ENCODE results near the gene M1AP.

M1AP gene

DNA sequence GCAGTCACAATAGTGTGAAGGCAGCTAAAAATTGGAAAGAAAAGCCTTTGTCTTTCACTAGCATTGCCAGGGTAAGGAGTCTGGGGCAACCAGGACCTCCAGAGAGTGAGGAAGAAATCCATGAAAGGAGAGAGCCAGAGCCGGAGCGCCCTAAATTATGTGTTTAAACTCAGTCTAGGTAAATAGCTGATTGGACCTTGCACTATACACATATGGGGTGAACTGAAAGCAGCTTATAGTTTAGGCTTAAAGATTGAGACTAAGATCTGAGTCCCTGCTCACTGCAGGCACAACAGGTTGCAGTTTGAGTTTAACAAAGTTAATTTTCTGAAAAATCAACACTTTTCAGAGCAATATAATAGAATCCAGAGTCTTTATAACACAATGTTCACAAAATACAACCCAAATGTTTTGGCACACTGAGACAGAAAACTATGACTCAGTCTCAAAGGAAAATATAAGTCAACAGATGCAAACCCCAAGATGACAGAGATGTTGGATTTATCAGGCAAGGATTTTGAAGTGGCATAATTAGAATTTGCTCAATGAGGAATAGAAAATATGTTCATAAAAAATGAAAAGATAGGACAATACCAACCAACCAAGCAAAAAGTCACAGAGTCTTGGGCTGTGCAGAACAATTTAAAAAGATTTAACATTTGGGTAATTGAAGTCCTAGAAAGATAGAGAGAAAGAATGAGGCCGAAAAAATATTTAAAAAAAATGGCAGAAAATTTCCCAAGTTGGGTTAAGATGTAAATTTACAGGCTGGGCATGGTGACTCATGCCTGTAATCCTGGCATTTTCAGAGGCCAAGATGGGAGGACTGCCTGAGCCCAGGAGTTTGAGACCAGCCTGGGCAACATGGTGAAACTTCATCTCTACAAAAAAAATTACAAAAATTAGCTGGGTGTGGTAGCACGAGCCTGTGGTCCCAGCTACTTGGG, 54.0 kb downstream of the M1AP start:
- H3K27ac Mint-ChIP-seq: no peak overlapping the region
- H3K4me1 Mint-ChIP-seq (ENCODE audit: low read depth): peaks cover 5% of the 10 kb centered on the region
- H3K27me3 Mint-ChIP-seq: peaks cover 46% of the 10 kb centered on the region
- no peaks in the 10 kb centered on the region for H3K36me3 Mint-ChIP-seq (ENCODE audit: low read depth)
- no peaks in the 10 kb centered on the region for H3K9me3 Mint-ChIP-seq
- H3K4me3 Mint-ChIP-seq: no peak overlapping the region

DNA sequence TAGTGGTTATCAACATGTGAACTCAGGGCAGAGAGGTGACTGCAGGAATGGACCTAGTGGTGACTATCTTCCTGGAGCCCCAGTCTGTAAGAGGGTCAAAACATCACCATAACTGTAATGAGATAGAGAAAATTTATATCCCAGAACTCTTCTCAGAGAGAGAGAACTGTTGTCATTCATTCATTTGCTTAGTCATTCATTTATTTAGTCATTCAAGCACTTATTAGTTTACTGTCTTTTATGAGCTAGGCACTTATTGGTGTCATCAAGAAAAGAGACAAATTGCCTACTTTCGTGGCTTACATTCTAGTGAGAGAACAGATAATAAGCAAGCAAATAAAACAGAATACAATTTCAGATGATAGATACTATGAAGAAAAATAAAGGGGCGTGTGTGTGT, 59.5 kb downstream of the M1AP start:
- H3K27me3 Mint-ChIP-seq: peaks cover 17% of the 10 kb centered on the region
- H3K36me3 Mint-ChIP-seq (ENCODE audit: low read depth): no peaks in the 10 kb centered on the region
- no peak overlapping the region for H3K27ac Mint-ChIP-seq
- no peaks in the 10 kb centered on the region for H3K9me3 Mint-ChIP-seq
- no peak overlapping the region for H3K4me3 Mint-ChIP-seq
- peaks cover 21% of the 10 kb centered on the region for H3K4me1 Mint-ChIP-seq (ENCODE audit: low read depth)

DNA sequence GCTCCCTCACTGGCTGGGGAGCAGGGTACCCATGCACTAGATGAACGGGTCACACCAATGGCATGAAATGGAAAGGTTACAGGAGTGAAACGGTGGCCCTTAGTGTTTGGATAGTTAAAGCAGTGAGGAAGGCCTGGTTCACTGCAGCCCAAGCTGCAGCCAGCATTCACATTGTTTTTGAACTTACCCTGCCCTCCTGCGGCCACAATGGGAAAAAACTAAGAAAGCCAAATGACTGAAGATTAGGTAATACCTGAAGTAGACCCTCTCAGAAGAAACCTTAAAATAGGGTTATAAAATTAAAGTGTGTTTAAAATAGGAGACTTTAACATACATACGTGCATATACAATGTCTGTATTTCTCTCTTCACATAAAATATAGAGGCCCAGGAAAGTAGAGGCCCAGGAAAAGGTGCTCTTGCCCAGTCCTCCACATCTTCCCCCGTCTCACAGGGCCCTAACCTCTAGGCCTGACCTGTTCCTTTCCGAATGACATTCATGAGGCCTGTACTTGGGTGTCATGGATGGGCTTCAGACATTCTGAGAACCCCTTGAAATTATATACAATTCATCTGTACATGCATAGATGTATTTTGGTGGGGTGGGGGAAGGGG, 60.4 kb downstream of the M1AP start:
- H3K27me3 Mint-ChIP-seq: peaks cover 11% of the 10 kb centered on the region
- H3K4me1 Mint-ChIP-seq (ENCODE audit: low read depth): peaks cover 27% of the 10 kb centered on the region
- H3K27ac Mint-ChIP-seq: no peak overlapping the region
- no peaks in the 10 kb centered on the region for H3K9me3 Mint-ChIP-seq
- H3K36me3 Mint-ChIP-seq (ENCODE audit: low read depth): no peaks in the 10 kb centered on the region
- no peak overlapping the region for H3K4me3 Mint-ChIP-seq

DNA sequence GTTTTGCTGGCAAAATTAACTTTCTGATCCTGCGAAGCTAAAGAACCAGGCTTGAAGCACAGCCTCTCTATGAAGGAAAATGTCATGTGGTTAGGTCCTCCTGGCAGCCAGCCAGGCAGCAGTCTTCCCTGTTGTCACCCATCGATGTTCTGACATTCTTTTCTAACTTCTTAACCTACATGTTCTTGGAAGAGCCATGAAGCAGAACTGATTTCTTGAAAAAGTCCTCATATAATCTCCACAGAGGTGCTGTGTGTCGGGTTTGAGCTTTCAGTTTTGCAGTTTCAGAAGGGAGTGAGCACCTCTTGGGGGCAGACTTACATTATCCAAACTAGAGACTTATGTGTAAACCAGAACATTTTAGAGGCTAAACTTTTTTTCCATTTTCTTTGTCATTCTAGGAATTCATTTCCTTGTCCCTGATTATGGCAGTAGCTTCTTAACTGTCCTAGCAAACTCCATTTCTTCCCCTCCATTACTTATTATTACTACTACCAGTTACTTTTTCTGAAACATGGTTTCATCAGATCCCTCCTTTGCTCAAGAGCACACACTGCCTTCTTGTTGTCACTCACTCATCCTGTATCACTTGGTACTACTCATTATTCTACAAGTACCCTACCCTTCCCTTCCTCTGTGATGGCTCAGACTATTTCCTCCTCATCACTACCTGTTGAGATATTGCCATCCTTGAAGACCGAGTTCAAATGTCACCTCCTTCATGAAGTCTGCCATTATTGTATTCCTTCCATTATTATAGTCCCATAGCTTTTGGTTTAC, 62.5 kb downstream of the M1AP start:
- Mint-ChIP-seq H3K27ac (peak overlapping the region; percentile 31), H3K4me3 (peak overlapping the region; percentile 35)

DNA sequence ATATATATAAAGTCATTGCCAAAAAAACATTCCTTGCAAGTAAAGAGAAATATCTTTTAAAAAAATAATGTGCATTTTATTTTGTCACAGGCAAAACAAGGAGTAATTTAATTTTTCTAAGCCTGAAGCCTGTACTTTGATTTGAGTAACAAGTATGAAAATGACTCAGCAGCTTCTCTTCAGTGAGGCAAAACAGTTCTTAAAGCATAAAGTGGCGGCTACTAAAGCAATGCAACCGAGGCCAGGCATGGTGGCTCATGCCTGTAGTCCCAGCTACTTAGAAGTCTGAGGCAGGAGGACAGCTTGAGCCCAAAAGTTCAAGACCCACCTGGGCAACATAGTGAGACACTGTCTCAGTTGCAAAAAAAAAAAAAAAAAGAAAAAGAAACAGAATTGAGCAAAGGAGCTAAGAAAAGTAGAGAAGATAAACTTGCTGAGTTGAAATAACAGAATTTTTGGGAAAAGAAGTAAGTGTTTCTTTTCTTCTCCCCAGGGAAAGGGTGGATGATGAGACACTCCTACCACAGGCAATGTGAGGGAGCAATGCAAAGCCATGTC, 64.0 kb downstream of the M1AP start:
- Mint-ChIP-seq H3K4me3 (no peak overlapping the region), H3K9me3 (no peaks in the 10 kb centered on the region), H3K27ac (no peak overlapping the region), H3K36me3 (ENCODE audit: low read depth) (no peaks in the 10 kb centered on the region), H3K4me1 (ENCODE audit: low read depth) (peaks cover 27% of the 10 kb centered on the region), H3K27me3 (peaks cover 3% of the 10 kb centered on the region)

More for the DNA sequence above, 62.5 kb downstream of the M1AP start:
- peaks cover 3% of the 10 kb centered on the region for H3K27me3 Mint-ChIP-seq
- H3K36me3 Mint-ChIP-seq (ENCODE audit: low read depth): no peaks in the 10 kb centered on the region
- no peaks in the 10 kb centered on the region for H3K9me3 Mint-ChIP-seq
- peaks cover 27% of the 10 kb centered on the region for H3K4me1 Mint-ChIP-seq (ENCODE audit: low read depth)

DNA sequence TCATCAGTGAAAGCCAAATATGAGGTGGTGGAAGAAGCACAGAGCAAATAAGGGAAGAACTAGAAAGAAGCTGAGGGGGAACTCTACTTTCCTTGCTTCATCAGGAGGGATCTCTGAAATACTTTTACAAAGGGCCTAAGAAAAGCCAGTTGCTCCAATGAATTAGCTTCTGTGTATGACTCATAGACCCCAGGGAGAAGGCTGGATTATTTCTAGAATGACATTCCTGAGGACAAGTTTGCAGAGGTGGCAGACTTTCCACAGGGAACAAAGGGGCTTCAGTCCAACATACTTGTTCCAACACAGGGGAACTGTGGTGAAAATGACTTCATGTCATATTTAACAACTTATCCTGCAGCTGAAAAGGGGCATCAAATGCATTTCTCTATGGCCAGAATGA, 64.6 kb downstream of the M1AP start:
- peaks cover 27% of the 10 kb centered on the region for H3K4me1 Mint-ChIP-seq (ENCODE audit: low read depth)
- H3K27me3 Mint-ChIP-seq: peaks cover 3% of the 10 kb centered on the region
- H3K4me3 Mint-ChIP-seq: no peak overlapping the region
- H3K27ac Mint-ChIP-seq: no peak overlapping the region
- H3K9me3 Mint-ChIP-seq: no peaks in the 10 kb centered on the region
- no peaks in the 10 kb centered on the region for H3K36me3 Mint-ChIP-seq (ENCODE audit: low read depth)

DNA sequence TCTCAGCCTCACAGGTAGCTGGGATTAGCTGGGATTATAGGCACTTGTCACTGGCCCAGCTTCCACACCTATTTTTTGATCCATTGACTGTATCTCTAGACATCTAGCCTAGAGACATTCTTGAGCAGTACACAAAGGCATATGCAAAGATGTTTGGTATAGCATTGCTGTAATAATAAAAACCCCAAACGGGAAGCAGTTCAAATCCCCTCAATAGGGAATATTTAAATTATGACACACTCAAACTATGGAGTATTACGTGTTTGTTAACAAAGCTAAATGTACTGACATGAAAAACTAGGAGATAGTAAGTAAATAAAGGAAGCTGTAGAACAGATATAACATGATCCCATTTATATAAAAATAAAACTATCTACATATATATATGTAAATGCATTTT, 65.9 kb downstream of the M1AP start:
- peaks cover 34% of the 10 kb centered on the region for H3K4me1 Mint-ChIP-seq (ENCODE audit: low read depth)
- no peaks in the 10 kb centered on the region for H3K36me3 Mint-ChIP-seq (ENCODE audit: low read depth)

DNA sequence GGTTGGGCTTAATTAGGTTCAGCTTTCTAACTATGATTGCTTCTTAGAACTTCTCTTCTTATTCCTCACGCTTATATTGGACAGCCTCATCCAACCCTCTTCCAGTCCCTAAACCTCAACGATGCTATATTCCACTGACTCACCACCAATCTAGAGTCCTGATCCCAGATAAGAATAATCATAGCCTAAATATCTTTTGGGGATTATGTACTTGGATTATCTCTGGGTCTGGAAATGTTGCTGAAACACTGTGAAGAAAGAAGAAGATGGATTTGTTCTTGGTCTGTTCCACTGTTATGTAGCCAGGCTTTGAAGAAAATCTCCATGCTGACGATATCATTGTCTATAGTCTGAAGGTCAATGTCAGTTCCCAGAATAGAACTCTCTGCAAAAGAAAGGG, 66.7 kb downstream of the M1AP start:
- Mint-ChIP-seq H3K36me3 (ENCODE audit: low read depth) (no peaks in the 10 kb centered on the region), H3K4me3 (no peak overlapping the region), H3K4me1 (ENCODE audit: low read depth) (peaks cover 35% of the 10 kb centered on the region), H3K27me3 (peaks cover 3% of the 10 kb centered on the region), H3K27ac (no peak overlapping the region), H3K9me3 (no peaks in the 10 kb centered on the region)

More for the DNA sequence above, 65.9 kb downstream of the M1AP start:
- H3K27ac Mint-ChIP-seq: no peak overlapping the region
- H3K4me3 Mint-ChIP-seq: no peak overlapping the region
- no peaks in the 10 kb centered on the region for H3K9me3 Mint-ChIP-seq
- peaks cover 3% of the 10 kb centered on the region for H3K27me3 Mint-ChIP-seq

DNA sequence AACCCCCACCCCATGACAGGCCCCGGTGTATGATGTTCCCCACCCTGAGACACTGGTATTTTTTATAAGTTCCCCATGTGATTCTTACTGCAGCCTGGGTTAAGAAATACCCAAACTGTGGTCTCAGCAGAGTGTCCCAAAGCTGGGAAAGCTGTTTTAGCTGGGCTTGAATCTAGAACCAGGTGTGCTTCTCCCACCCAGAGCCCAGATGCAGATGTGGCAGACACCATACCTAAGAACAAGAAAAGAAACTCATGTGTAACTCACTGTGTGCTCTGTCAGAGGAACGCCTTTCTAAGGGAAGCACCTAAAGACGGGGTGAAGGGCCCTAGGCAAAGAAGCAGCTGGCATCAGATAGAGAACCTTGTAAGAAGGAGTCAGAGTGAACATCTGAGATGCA, 69.7 kb downstream of the M1AP start:
- Mint-ChIP-seq H3K4me1 (ENCODE audit: low read depth) (peaks cover 24% of the 10 kb centered on the region), H3K36me3 (ENCODE audit: low read depth) (no peaks in the 10 kb centered on the region), H3K27me3 (peaks cover 3% of the 10 kb centered on the region), H3K9me3 (peaks cover 6% of the 10 kb centered on the region), H3K4me3 (no peak overlapping the region), H3K27ac (no peak overlapping the region)

DNA sequence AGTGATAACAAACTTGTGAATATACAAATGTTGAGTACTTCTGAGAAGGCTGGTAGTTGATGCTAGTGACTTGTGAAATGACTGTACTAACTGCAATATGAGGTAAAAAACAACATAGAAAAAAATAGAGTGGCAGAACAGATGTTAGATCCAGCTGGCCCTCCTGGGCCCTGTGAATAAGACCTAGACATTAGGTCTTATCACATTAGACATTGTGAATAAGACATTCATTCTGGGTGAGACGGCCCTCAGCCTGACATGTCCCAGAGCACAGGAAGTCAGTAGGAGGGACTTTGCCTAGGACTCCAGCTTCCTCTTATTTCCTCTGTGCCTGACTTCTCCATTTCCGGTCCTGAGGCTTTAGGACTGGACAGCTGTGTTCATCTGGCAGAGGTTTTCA, 70.7 kb downstream of the M1AP start:
- peaks cover 3% of the 10 kb centered on the region for H3K27me3 Mint-ChIP-seq

DNA sequence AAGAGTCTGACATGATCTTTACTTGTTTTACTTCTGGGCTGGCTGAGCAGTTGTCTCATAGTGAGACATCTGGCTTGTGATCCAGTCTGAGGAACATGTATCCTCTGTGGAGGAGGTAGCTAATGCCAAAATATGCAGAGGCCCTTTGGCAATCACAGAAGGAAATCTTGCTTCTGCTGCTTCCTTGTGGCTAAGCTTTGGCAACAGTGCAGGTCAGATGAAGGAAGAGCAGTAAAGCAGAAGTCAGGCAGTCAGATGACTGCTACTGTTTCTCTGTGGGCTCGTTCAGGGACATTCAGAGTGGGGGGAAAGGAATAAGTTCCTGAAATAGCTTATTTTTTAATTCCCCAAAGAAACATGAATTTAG, 71.3 kb downstream of the M1AP start:
- peaks cover 32% of the 10 kb centered on the region for H3K4me1 Mint-ChIP-seq (ENCODE audit: low read depth)
- no peak overlapping the region for H3K27ac Mint-ChIP-seq

More for the DNA sequence above, 70.7 kb downstream of the M1AP start:
- Mint-ChIP-seq H3K27ac (no peak overlapping the region), H3K9me3 (peaks cover 6% of the 10 kb centered on the region), H3K36me3 (ENCODE audit: low read depth) (no peaks in the 10 kb centered on the region), H3K4me3 (no peak overlapping the region), H3K4me1 (ENCODE audit: low read depth) (peaks cover 26% of the 10 kb centered on the region)

DNA sequence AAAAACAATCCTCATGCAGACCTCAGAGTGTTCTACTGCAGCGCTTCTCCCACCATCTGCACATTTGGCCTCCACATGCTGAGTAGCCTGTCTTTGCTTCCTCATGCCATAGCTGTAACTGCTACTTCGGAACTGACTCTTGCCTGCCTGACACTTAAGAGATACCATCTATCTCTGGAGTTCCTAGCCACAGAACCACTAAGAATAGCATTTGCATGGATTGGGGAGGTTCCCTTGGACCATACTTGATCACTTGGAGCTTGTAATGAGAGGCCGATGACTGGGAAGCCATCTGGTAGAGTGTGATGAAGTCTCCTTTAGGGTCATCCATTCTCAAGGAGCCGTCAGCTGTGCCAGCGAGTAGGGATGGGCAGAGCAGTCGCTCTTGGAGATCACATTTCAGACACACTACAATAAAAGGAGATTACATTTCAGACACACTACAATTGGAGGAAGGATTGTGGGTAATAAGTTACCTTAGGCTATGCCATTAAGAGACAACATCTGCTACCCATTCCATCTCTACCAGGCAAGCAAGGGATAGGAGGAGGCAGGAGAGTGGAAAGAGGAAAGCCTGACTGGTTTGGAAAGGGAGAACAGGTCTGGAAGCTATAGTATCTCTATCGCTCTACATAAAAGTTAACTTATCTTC, 71.8 kb downstream of the M1AP start:
- Mint-ChIP-seq H3K27ac (no peak overlapping the region), H3K4me1 (ENCODE audit: low read depth) (peaks cover 32% of the 10 kb centered on the region), H3K4me3 (no peak overlapping the region), H3K9me3 (peaks cover 6% of the 10 kb centered on the region), H3K36me3 (ENCODE audit: low read depth) (no peaks in the 10 kb centered on the region), H3K27me3 (peaks cover 3% of the 10 kb centered on the region)

More for the DNA sequence above, 71.3 kb downstream of the M1AP start:
- peaks cover 6% of the 10 kb centered on the region for H3K9me3 Mint-ChIP-seq
- H3K27me3 Mint-ChIP-seq: peaks cover 3% of the 10 kb centered on the region
- no peaks in the 10 kb centered on the region for H3K36me3 Mint-ChIP-seq (ENCODE audit: low read depth)
- H3K4me3 Mint-ChIP-seq: no peak overlapping the region

DNA sequence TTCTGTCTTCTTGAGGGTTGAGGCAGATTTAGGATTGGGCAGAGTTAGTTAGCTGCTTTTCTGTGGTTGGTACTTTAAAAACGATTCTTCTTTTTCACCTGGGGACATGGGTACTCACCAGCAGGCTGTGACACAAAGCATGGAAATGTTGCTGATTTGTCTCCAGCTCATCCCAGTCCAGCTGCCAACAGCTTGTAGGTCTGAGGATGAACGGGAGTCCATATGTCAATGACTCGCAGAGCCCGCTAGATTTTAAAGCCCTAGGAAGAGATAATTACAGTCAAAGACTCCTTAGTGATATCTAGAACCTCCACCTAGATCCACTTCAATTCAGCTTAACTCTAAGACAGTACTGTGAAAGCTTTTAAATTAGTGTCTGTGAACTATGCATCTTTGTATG, 72.8 kb downstream of the M1AP start:
- peaks cover 6% of the 10 kb centered on the region for H3K9me3 Mint-ChIP-seq
- H3K4me1 Mint-ChIP-seq (ENCODE audit: low read depth): peaks cover 32% of the 10 kb centered on the region
- H3K4me3 Mint-ChIP-seq: no peak overlapping the region
- H3K36me3 Mint-ChIP-seq (ENCODE audit: low read depth): no peaks in the 10 kb centered on the region
- H3K27ac Mint-ChIP-seq: no peak overlapping the region
- no peaks in the 10 kb centered on the region for H3K27me3 Mint-ChIP-seq

DNA sequence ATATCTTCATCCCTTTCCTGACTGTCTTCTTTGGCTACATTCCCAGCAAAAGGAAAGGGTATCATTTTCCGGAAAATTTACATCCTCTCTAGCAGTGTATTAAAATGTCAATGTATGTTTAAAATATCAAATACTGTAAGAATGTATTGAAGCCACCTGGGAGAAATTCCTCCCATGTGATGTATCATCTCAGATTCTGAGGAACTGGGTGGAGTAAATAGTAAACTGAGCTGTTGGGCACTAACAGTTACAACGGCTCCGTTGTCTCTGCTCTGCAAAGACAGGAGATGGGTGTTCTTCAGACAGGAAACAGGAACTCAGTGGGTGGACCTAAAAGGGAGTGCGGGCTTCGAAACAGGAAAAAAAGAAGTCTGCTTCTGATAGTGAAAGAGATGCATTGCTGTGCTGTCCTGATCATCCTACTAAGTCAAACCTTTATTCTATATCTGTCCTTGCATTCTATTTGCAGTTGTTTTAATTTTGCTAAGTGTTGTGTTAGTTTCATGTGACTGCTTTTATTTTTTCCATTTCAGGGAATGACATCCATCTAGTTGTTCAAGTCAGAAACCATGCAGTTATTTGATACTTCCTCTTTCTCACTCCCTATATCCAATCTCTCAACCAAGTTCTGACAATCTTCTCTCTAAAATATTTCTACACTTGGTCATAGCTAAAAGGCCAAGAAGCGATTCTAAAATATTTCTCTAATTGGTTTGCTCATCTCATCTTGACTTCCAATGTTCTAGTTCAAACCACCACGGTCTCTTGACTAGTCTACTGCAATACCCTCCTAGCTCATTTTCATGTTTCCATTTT, 74.2 kb downstream of the M1AP start:
- Mint-ChIP-seq H3K4me3 (peak overlapping the region; percentile 63), H3K9me3 (peaks cover 6% of the 10 kb centered on the region), H3K27me3 (no peaks in the 10 kb centered on the region), H3K27ac (peak overlapping the region; percentile 73), H3K4me1 (ENCODE audit: low read depth) (peaks cover 34% of the 10 kb centered on the region), H3K36me3 (ENCODE audit: low read depth) (no peaks in the 10 kb centered on the region)

Data from stimulated activated naive CD8-positive, alpha-beta T cell treated with anti-CD3 and anti-CD28 coated beads, Interleukin-15, Interleukin-2, amounts not matched to agents 100 ng/mL and 50 ng/mL, for 24 hours (primary cell).